GM12892 (cell line): Measurements from ENCODE around the gene MEIOSIN.
"Not testable (repeated sequence)": the region's sequence is repeated elsewhere in the genome, so short reads cannot be mapped to it uniquely, and the experiment has no call there.

Experiments used
- POLR2A ChIP-seq: IDR thresholded peaks from 2 replicates; pipeline ENCODE4 v1.6.1; 2011; ENCODE audit warnings: low read depth, low read length, control low read depth
- POLR2AphosphoS5 ChIP-seq: IDR thresholded peaks from 2 replicates; pipeline ENCODE4 v1.6.1; 2011; ENCODE audit warnings: low read depth, low read length, control low read depth

DNA sequence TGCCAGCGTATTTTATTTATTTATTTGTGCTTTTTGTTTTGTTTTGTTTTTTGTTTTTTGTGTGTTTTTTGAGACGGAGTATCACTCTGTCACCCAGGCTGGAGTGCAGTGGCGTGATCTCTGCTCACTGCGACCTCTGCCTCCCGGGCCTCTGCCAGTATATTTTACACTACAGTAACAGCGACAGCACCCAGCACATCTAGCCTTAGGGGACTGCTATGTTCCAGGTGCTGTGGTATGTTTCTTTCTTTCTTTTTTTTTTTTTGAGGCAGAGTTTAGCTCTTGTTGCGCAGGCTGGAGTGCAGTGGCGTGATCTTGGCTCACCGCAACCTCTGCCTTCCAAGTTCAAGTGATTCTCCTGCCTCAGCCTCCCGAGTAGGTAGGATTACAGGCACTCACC, 18.2 kb downstream of the MEIOSIN start:
- not testable (repeated sequence) for TF ChIP-seq POLR2A, POLR2AphosphoS5
